ENCODE data around the gene ASCC3.
A peak's percentile ranks its signal among the peaks of the same experiment; 100 is the strongest.
"Not testable (repeated sequence)": the region's sequence is repeated elsewhere in the genome, so short reads cannot be mapped to it uniquely, and the experiment has no call there.

ASCC3 gene
- 81.8 to 183 (median 137) reads per million in 17 experiments for total RNA-seq

GRCh38 chr6:100880853-100881706 is at the start of gene ASCC3:
TSS of gene ASCC3 (minus strand) at chr6:100881329. CDS start at chr6:100867997, 13,332 bp downstream.
- DNase-seq = peak; percentile 95 to 98 (median 96)

GRCh38 chr6:100925749-100926148 is 44.6 kb upstream of the ASCC3 start:
- DNase-seq = no peak

GRCh38 chr6:100924534-100925227 is 43.6 kb upstream of the ASCC3 start:
- no peak for DNase-seq

GRCh38 chr6:100923481-100924165 is 42.5 kb upstream of the ASCC3 start:
- DNase-seq = no peak

- DNase-seq = no peak
Measured at GRCh38 chr6:100920028-100920605, 39.0 kb upstream of the ASCC3 start.

GRCh38 chr6:100918152-100918551 is 37.0 kb upstream of the ASCC3 start:
- no peak for DNase-seq

GRCh38 chr6:100915876-100916275 is 34.7 kb upstream of the ASCC3 start:
- DNase-seq = no peak

GRCh38 chr6:100913400-100914276 is 32.5 kb upstream of the ASCC3 start:
- DNase-seq = no peak

- DNase-seq = no peak
Measured at GRCh38 chr6:100906325-100906724, 25.2 kb upstream of the ASCC3 start.

GRCh38 chr6:100905067-100905466 is 23.9 kb upstream of the ASCC3 start:
- no peak for DNase-seq

GRCh38 chr6:100904316-100904715 is 23.2 kb upstream of the ASCC3 start:
- DNase-seq = no peak

GRCh38 chr6:100901582-100901981 is 20.5 kb upstream of the ASCC3 start:
- no peak for DNase-seq

GRCh38 chr6:100899202-100899601 is 18.1 kb upstream of the ASCC3 start:
- DNase-seq = no peak

GRCh38 chr6:100897671-100898070 is 16.5 kb upstream of the ASCC3 start:
- DNase-seq = no peak

GRCh38 chr6:100893743-100894142 is 12.6 kb upstream of the ASCC3 start:
- DNase-seq = no peak

- no peak for DNase-seq
Measured at GRCh38 chr6:100892693-100893092, 11.6 kb upstream of the ASCC3 start.

- DNase-seq = no peak
Measured at GRCh38 chr6:100892116-100892515, 11.0 kb upstream of the ASCC3 start.

GRCh38 chr6:100891079-100891478 is 9.9 kb upstream of the ASCC3 start:
- DNase-seq = no peak

GRCh38 chr6:100890646-100891045 is 9.5 kb upstream of the ASCC3 start:
- DNase-seq = not testable (repeated sequence)

- DNase-seq = no peak
Measured at GRCh38 chr6:100889351-100889750, 8.2 kb upstream of the ASCC3 start.

GRCh38 chr6:100886076-100886475 is 4.9 kb upstream of the ASCC3 start:
- DNase-seq = no peak

GRCh38 chr6:100883347-100883746 is 2.2 kb upstream of the ASCC3 start:
- DNase-seq = no peak
